ENCODE data around the gene ENTPD2.

DNA sequence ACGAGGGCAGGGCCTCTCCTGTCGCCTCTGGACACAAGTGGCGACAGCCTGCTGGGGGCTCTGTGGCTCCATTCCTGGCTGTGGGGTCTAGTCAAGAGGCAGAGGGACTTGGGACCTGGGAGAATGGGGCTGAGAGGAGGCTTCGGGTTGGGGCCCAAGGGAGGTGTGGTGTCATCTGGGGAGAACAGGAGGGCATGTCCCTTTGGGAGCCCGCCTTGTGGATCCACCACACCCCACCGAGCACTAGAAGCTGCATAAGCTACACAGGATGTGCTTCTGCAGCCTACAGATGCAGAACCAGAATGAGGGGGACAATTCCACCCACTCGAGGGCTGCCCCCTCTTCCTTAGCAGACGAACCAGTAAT is 29.0 kb upstream of the ENTPD2 start:
- TF ChIP-seq SP1 (IDR thresholded peaks at IDR 0.05) (no peak), SUZ12 (IDR thresholded peaks at IDR 0.05) (no peak), BHLHE40 (IDR thresholded peaks at IDR 0.05; ENCODE audit: borderline replicate concordance) (no peak), FOXM1 (IDR thresholded peaks at IDR 0.05; ENCODE audit: borderline replicate concordance) (no peak), ZNF384 (IDR thresholded peaks at IDR 0.05) (no peak), LEF1 (IDR thresholded peaks at IDR 0.05; ENCODE audit: borderline replicate concordance) (no peak), FOXA1 (IDR thresholded peaks at IDR 0.05) (no peak), CTBP1 (IDR thresholded peaks at IDR 0.05; ENCODE audit: borderline replicate concordance) (no peak), ARNT (IDR thresholded peaks at IDR 0.05) (no peak), TARDBP (IDR thresholded peaks at IDR 0.05) (no peak), NFRKB (IDR thresholded peaks at IDR 0.05) (no peak), FOXK2 (IDR thresholded peaks at IDR 0.05) (no peak), HDGF (IDR thresholded peaks at IDR 0.05; ENCODE audit: borderline replicate concordance) (no peak)
- TF ChIP-seq, protein P1, sequence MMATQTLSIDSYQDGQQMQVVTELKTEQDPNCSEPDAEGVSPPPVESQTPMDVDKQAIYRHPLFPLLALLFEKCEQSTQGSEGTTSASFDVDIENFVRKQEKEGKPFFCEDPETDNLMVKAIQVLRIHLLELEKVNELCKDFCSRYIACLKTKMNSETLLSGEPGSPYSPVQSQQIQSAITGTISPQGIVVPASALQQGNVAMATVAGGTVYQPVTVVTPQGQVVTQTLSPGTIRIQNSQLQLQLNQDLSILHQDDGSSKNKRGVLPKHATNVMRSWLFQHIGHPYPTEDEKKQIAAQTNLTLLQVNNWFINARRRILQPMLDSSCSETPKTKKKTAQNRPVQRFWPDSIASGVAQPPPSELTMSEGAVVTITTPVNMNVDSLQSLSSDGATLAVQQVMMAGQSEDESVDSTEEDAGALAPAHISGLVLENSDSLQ (IDR thresholded peaks at IDR 0.05), result no peak

Data from HEK293T (cell line).